ENCODE measurements around the gene EWSR1.

EWSR1 gene

DNA sequence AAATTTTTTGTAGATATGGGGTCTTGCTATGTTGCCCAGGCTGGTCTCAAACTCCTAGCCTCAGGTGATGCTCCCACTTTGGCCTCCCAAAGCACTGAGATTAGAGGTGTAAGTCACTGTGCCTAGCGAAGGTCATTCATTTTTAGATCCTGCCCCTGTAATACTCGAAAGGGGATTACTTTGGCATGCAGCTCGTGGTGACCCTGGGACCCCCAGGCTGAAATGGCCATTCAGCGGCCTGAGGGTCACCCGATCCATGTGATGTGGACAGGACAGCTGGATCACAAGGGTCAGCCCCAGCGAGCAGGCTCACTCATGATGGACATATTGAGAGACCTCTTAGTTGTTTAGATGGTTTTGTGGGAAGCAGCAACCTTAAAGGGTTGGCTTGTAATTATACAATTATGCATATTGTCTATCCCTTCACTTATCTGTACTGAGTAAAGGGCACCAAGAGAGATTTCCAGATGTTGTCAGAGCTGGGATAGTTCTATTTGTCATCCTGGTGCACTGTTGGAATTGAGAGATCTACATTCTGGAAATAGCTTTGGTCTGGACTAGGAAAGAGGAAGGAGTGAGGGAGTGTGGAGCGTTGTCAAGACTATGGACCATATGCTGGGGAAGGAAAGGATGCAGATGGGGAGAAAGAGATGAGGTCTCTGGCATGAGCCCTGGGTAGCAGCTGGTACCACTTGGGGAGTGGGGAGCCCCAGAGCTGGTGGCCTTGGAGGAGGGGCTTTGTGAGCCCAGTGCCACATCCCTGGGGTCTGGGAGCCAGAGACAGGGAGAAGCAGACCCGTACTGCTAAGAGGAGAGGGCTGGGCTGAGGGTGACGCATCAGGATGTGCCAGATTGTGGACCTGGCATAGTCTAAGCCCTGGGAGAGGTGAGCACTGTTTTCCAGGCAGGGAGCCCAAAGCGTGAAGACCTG is 15.8 kb upstream of the EWSR1 start:
- DNase-seq, result no peak

DNA sequence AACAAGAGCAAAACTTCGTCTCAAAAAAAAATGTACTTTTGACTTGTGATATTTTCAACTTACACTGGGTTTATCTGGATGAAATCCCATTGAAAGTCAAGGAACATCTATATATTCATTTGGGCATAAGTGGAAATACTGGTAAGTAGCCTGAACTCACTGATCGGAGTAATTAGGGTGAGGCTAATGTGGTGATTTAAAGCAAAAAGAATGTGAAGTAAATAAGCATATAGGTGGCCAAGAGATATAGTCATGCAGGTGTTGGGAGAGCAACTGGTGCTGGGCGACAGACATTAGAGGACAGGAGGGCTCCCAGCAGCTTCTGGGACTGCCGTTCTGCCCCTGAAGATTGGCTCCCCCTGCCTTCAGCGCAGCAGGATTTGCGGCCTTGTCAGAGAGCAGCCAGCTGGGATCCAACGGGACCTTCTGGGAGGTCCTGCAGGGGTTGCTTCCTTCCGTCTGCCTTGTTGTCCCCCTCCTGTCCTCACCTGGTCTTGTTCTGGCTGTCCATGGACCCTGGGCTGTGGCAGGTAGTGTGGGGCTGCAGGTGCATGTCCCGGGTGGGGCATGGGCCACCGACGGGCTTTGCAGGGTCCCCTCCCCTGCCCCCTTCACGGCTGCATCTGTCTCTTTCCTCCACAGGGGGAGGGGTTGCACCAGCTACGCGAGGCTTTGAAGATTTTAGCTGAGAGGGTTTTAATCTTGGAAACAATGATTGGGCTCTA is 14.3 kb upstream of the EWSR1 start:
- no peak for DNase-seq

DNA sequence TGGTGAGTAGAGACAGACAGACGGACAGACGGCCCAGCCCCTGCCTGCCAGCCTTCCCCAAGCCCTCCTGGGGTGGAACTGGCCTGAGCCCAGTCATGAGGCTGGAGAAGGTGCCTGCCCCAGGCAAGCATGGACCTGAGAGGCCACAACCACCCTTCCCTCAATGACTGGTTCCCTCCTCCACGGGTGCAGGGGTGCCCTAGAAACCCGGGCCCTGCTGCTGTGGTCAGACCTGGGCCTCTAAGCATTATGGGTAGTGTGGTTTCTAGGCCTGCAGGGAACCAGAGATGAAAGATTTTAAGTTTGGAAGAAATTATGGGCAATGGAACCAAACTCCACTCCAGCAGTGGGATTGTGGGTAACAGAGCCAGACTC is 13.8 kb upstream of the EWSR1 start:
- no peak for DNase-seq

DNA sequence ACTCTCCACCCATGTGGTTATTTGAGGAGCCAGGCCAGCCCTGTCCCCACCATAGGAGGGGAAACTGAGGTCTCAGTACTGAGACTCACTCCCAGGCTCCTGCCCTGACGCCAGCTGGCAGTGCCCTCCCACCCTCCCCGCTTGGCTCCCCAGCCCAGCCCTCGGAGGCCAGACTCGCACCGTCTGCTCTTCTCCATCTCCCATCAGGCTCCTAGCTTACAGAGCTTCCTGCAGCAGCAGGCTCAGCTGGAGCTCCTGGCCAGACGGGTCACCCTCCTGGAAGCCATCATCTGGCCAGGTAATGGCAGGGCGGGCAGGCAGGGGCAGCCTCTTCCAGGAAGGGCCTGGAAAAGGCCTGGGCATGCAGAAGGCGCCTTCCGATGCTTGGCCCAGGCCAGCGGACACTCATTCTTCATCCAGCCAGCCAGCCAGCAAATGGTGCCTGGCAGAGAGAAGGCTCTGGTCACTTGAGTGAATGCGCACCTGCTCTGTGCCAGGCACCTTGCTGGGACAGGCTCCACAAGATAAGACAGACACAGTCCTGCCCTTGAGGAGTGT is 12.9 kb upstream of the EWSR1 start:
- no peak for DNase-seq

DNA sequence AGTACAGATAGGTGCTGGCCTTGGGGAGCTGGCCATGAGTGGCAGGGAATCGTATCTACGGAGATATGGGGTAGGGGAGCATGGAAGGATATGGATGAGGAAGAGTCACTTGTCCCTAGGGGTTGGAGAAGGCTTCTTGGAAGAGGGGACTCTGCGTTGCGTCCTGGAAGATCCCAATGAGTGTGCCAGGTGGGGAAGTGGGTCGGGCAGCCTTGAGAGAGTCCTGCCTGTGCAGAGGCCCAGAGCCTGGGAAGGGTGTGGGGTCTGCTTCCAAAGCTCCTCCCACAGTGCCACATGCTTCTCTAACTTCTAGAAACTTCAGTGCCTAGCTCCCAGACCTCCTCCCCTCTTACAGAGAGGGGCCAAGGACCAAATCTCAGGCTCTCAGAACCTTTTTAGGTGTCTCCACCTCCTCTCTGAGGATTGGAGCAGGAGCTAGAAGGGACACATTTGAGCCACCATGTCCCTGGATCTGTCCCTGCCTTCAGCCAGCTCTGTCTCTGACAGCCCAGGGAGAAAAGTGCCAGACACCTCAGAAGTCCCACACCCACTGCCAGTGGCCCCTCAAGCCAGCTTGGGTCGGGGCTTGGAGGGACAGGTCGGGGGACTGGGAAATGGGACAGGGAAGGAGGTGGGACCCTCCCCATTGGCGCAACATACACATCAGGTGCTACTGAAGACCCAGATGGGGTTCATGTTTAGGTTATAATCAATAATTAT is 11.3 kb upstream of the EWSR1 start:
- no peak for DNase-seq

DNA sequence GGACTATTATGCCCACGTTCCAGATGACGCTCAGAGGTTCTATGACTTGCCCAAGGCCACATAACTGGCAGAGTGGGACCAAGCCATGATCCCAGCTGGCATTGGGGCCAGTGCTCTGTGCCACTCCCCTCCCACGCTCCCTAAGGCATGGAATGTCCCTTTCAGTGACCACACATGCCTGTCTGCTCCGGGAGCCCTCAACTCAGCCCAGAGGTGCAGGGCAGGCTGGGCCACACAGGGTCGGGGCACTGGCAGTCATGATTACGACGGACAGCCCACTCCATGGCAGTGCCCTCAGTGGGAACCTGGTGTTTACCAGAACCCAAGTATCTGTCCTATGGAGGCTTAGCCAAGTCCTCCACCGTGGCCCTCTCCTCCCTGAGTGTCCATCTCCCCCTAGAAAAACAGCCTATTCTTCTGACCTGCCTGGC is 10.3 kb upstream of the EWSR1 start:
- DNase-seq, result no peak

DNA sequence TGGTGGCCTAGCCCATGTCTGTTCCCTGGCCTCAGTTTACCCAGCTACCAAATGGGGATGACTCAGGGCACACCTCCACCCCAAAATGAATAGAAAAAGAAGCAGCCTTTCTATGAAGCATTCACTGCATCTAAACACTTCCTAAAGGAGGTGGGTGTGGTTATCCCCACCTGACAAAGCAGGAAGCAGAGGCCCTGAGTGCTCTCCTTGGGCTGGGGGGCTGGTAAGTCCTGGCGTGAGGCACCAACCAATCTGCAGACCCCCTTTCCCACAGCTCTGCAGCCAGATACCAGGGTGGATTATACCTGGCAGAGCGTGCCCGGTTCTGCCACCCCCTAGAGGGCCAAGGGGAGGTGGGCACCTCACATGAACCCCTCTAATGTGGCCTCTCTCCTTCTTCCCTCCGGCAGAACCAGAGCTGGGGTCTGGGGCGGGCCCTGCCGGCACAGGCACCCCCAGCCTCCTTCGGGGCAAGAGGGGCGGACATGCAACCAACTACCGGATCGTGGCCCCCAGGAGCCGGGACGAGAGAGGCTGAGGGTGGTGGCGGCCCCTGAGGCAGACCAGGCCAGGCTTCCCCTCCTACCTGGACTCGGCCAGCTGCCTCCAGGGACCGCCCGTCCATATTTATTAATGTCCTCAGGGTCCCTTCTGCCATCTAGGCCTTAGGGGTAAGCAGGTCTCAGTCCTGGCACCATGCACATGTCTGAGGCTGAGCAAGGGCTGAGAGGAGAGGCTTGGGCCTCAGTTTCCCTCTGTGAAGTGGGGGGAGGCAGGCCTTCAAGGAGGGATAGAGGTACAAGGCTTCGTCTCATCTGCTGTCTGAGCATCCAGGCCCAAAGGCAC is 9.4 kb upstream of the EWSR1 start:
- DNase-seq, result no peak

DNA sequence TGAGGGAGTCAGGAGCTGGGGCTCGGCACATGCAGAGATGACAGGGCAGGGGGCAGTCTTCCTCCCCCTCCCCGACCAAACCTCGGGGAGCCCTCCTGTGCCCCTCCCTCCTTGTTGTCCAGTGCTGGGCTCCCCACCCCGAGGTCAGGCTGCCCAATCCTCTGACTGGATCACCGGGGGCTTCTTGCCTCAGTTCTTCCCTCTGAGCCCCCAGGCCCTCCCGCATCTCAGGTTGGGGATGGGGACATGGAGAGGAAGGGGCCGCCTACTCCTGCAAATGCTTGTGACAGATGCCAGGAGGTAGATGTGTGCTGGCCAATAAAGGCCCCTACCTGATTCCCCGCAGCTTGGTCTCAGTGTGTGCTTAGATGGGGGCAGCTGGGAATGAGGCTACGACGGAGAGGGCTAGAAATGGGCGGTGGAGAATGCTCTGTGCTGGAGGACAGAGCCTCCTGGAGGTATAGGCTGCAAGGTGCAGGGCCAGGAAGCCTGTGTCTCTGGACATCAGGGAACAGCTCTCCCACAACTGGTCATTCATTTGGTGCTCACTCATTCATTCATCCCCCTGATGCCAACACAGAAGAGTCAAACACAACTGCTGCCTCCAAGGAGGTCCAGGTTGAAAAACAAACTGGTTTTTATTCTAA is 8.7 kb upstream of the EWSR1 start:
- DNase-seq, result no peak

DNA sequence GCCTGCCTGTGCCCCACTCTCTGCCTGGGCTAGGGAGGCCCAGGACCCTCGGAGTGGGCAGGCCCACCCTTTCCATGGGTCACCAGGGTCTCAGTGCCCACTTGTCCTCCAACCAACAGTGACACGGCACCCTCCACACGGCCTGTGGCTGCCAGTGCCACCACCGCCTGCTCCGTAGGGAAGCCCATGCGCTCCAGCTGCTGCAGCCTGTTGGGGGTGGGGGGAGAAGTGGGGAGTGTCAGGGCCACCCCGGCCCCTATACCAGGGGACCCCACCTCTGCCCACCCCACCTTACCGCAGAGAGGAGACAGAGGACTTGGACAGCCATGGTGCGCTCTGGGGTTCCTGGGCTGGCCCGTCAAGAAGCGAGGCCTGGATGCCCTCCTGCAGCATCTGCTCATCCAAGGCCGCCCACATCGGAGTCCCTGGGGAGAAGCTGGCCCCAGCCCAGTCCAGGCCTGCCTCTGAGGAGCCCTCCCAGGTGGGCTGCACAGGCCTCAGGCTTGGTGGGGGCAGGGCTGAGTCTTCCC is 8.0 kb upstream of the EWSR1 start:
- DNase-seq, result no peak

DNA sequence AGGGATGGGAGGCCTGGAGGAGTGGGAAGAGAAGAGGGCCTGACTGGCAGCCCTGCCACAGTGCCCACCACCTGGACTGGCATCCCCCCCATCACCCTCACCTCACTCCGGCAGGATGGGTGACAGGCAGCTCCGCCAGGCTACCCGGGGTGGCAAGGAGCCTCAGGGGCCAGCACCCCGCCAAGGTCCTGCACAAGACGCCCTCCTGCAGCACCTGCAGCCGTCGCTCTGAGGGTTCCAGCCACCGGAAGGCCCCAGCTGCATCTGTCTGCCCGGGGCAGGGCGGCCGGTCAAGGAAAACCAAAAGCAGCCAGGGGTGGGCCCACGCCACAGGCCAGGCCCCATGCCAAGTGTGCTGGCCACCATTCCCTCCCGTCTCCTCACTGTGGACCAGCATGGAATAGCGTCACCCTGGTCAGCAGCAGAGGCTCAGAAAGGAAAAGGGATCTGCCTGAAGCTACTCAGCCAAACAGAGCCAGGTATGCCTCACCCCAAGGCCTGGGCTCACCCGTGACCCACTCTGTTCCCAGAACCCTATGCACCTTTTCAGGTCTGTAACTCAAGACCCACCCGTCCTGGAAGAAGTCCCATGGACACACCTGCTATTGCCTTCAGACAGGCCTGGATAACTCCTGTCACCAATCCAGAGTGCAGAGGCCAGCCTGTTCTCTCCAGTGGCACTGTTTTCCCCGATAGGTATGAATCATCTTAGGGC is 7.3 kb upstream of the EWSR1 start:
- DNase-seq, result no peak

DNA sequence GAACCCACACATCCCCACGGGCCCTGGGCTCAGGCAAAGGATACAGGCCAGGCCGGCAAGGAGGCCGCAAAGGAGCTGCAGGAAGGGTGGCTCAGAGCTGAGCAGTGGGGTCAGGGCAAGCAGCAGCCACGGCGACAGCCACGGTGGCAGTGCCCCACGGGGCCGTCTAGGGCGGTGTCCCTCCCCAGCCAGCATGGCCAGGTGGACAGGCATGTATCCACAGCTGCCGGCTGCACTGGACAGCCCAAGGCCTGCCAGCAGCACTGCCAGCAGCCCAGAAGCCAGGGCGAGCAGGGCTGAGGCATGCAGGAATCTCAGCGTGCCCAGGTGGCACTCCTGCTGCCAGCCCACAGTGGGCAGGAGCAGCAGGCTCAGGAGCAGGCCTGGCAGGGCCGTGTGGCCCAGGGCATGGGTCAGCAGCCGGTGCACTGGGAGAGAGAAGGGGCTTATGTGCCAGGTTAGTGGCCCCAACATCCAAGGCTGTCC is 4.2 kb upstream of the EWSR1 start:
- DNase-seq, result no peak

DNA sequence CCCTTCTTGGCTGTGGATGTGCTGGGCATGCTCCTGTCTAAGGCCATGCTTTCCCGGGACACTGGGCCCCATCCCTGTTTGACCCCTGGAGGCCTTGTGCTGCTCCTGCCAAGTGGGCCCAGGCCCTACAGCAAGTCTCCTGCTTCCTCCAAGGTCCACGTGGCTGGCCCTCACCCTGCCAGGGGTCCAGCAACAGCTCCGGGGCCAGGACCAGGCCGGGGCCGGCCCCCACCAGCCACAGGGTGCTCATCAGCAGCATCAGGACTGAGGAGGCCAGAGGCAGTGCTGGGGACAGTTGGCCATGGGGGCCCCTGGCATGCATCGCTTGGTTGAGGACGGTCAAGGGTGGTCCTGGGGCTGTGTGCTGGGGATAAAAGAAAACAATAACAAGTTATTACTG is 2.8 kb upstream of the EWSR1 start:
- DNase-seq, result no peak

DNA sequence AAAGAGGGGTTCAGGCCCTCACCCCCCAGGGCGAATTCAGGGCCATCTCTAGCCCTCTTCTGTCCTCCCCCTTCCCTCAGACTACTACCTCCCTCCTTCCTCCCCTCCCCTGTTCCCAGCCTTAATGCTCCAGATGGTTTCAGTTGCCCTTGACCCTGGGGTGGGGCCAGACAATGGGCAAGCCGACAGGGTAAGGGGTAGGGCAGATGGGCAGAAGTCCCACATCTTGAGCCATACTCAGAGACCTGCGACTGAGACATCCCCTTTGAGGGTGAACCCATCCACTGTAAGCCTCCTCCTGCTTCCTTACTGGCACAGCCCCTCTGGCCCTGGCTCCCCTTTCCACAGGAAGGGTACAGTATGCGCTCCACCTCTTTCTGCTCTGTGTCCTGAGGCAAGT is 2.1 kb upstream of the EWSR1 start:
- no peak for DNase-seq

DNA sequence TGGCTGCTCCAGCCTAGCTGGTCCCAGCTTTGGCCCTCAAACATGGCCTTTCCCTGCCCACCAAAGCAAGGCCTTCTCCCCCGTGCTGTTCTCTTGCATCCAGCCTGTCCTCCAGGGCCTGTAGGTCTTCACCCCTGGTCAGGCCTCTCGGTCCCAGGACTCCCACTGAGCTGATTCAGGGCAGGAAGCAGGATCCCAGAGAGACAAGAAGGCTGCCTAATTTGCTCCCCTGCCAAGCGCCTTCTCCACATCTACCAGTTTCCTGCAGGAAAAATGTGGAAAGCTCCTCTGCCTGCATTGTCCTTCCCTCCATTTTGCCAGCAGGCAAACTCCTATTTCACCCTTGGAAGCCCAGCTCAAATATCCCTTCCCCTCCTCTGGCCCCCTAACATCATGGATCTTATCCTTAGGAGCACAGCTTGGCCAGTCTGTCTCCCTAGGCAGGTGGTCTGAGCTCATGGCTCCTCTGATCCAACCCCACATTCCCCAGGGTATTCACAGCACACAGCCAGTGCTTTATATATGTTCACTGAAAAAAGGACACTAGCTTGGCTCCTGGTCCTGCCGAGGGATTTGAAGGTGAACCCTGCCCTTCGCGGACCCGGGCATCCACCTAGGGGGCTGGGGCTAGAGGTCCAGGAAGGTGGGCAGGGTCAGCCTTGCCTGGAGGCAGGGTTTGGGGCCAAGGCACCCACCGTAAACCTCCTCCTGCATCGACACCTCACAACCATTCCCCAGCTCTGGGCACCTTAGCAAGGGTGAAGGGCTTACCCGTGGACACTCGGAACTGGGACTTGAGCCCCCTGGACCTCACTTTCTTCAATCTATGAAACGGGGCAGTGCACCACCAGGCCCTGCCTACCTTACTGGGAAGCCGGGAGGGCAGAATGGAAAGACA is 1.3 kb upstream of the EWSR1 start:
- DNase-seq, result no peak

DNA sequence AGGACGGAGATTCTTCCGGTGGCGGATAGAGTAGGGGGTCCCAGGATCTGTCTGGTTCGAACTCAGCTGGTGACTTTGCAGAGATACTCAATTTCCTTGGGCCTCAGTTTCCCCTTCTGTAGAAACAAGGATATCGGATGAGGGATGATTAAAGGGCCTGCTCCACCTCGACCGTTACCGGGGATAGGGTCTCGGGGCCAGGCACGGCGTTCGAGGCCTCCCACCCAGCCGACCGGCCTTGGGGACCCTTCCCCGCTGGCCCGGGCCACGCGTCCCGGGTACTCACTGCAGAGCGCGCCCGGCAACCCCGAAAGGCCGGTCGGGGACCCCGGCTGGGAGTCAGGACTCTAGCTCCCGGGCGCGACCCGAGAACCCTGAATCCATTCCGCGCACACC is 608 bp upstream of the EWSR1 start:
- DNase-seq, result no peak

DNA sequence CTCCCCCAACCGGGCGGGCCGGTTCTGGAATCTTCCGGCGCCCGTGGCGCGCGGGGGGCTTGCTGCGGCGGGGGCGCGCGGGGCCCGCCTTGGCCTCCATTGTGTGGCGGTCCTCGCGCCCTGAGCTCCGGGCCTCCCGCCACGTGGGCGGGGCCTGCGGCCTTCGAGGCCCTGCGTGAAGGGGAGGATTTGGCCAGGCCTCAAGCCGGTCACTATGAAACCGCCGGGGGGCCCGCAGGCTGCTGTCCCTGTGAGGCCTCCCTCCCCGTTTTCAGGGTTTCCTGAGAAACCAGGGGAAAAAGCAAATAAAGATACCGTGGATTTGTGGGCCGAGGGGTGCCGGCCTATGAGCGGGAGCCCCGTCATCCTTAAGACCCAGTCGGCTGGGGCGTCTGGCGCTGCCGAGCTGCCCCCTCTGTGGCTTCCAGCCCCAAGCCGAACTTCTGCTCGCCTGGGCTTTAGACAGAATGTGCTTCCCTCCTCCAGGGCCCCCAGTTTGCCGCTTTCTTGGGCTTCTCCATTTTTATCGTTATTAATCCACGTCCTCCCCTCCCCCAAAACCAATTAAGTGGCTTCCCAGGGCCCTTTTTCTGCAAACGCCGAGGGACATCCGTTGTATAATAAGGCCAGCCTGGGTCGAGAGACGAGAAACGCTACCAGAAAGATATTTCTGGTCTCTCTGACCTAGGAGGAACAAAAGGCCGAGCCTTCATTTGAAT is 602 bp downstream of the EWSR1 start:
- DNase-seq, result no peak

DNA sequence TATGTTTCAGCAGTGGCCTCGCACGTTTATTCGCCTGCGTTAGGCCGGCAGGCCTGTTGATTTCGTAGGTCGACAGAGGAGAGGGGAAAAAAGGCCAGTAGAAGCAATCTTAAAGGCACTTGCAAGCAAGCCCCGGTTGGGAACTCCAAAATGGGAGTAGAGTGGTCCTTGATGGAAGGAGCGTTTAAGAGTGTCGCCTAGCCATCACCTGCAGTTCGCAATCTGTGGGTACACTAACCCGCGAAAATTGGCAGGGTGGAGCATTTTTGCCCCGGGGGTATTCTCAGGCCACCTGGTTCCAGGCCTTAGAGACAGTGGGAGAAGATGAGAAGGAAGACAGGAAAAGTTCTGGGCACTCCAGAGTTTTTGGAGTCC is 1.1 kb downstream of the EWSR1 start:
- DNase-seq, result no peak

DNA sequence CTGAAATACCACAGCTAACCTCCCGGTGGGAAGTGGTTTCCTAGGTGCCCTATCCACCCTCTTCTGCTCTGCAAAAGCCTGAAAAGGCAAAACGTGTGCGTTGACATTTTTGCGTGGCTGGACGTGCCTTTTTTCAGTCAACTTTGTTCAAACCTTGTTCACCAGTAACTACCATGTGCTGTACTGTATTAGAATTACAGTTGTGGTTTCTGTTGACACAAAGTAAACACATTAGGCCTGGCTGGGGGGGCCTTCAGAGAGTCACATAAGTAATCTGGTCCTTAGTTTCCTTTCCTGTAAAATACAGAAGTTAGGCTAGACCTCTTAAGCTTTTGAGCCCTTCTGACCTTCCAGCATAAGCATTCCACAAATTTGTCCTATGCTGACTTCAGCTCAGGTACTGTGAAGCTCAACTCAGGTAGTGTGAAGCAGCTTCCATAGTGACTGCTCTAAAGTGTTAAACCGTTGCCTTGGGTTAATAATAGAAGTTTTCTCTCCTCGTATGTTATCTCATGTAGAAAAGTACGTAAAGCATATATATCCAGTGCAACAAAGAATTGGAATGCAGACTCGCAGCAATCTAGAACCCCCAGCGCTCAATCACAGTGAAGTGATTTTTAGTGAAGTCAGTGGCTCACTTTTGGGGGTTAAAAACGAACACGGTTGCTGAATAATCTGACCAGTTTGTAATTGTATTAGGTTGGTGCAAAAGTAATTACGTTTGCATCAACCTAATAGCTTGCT is 1.8 kb downstream of the EWSR1 start:
- no peak for DNase-seq

All from NCI-H526 (cell line).